ENCODE results near the gene ERMP1. TPM values are rescaled to one million over a fixed set of nuclear protein-coding genes. Genes with fewer than 3 reads are reported as not detected.

The ERMP1 gene
- total and polyA plus RNA-seq, 2 experiments from 2014 or later: 15.9 to 22.4 TPM

DNA sequence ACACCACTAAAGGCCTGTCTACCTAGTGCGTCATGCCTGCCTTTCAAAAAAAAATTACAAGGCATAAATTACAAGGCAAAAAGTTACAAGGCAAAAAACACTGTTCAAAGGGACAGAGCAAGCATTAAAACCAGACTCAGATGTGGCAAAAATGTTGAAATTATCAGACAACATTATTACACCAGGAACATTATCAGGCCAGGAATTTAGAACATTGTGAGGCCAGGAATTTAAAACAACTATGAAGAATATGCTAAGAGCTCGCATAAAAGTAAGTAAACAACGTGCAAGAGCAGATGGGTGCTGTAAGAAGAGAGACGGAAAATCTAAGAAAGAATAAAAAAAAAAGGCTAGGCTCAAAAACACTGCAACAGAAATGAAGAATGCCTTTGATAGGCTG lies 39.6 kb upstream of the ERMP1 start:
- H2AFZ ChIP-seq: no peak overlapping the region
- no peaks in the 10 kb centered on the region for H4K20me1 ChIP-seq (ENCODE audit: insufficient read depth, poor library complexity, severe bottlenecking)
- no peaks in the 10 kb centered on the region for H3K9me2 ChIP-seq (replicated peaks; ENCODE audit: insufficient read depth)
- H3K27me3 ChIP-seq: no peaks in the 10 kb centered on the region
- H3K36me3 ChIP-seq (replicated peaks; ENCODE audit: insufficient read depth, low read depth): no peaks in the 10 kb centered on the region
- TF ChIP-seq, protein P1, sequence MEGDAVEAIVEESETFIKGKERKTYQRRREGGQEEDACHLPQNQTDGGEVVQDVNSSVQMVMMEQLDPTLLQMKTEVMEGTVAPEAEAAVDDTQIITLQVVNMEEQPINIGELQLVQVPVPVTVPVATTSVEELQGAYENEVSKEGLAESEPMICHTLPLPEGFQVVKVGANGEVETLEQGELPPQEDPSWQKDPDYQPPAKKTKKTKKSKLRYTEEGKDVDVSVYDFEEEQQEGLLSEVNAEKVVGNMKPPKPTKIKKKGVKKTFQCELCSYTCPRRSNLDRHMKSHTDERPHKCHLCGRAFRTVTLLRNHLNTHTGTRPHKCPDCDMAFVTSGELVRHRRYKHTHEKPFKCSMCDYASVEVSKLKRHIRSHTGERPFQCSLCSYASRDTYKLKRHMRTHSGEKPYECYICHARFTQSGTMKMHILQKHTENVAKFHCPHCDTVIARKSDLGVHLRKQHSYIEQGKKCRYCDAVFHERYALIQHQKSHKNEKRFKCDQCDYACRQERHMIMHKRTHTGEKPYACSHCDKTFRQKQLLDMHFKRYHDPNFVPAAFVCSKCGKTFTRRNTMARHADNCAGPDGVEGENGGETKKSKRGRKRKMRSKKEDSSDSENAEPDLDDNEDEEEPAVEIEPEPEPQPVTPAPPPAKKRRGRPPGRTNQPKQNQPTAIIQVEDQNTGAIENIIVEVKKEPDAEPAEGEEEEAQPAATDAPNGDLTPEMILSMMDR (IDR thresholded peaks at IDR 0.05; ENCODE audit: poor library complexity): no peak
- no peak for TF ChIP-seq EZH2 (IDR thresholded peaks at IDR 0.05; ENCODE audit: borderline replicate concordance)
- TF ChIP-seq EZH2phosphoT487 (IDR thresholded peaks at IDR 0.05; ENCODE audit: low read depth, severe bottlenecking, unreplicated experiment): no peak
- WGBS (ENCODE audit: low lambda C conversion rate, missing lambda C conversion rate): 62% methylated on average over 4 of the region's 4 CpGs
- no peak for DNase-seq (ENCODE audit: low spot score)
- no peak overlapping the region for H3K4me2 ChIP-seq
- no peak overlapping the region for H3K4me3 ChIP-seq
- H3K9me3 ChIP-seq (ENCODE audit: low read depth): no peaks in the 10 kb centered on the region
- no peaks in the 10 kb centered on the region for H3K79me2 ChIP-seq
- H3K4me1 ChIP-seq (ENCODE audit: insufficient read depth): peaks cover 8% of the 10 kb centered on the region
- H3K27ac ChIP-seq: peak overlapping the region; percentile 64

DNA sequence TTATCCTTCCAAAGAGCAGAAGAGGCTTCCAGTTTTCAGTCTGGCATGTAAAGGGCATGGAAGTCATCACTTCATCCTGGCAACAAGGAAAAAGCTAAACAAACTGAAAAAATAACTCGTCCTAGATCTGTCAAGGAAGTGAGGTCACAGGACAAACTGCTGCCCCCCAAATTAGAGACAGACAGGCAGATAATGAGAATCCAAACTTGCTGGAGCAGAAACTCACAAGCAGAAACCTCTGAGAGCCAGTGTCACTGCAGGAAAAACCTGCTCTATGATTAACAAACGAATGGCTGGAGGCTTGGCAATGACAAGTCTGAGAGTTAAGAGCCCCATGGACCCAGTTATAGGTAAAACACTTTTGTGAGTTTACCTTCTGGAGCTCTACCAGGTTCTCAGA lies 38.9 kb upstream of the ERMP1 start:
- H3K27me3 ChIP-seq: no peaks in the 10 kb centered on the region
- no peak overlapping the region for H2AFZ ChIP-seq
- no peaks in the 10 kb centered on the region for H3K9me2 ChIP-seq (replicated peaks; ENCODE audit: insufficient read depth)
- TF ChIP-seq EZH2 (IDR thresholded peaks at IDR 0.05; ENCODE audit: borderline replicate concordance) (no peak), EZH2phosphoT487 (IDR thresholded peaks at IDR 0.05; ENCODE audit: low read depth, severe bottlenecking, unreplicated experiment) (no peak)
- TF ChIP-seq, protein P1 (IDR thresholded peaks at IDR 0.05; ENCODE audit: poor library complexity): no peak
- no peaks in the 10 kb centered on the region for H3K79me2 ChIP-seq
- WGBS (ENCODE audit: low lambda C conversion rate, missing lambda C conversion rate): 61% methylated on average over 2 of the region's 2 CpGs
- peaks cover 8% of the 10 kb centered on the region for H3K4me1 ChIP-seq (ENCODE audit: insufficient read depth)
- H3K4me2 ChIP-seq: no peak overlapping the region
- peak overlapping the region; percentile 64 for H3K27ac ChIP-seq
- no peaks in the 10 kb centered on the region for H3K9me3 ChIP-seq (ENCODE audit: low read depth)
- H4K20me1 ChIP-seq (ENCODE audit: insufficient read depth, poor library complexity, severe bottlenecking): no peaks in the 10 kb centered on the region
- no peaks in the 10 kb centered on the region for H3K36me3 ChIP-seq (replicated peaks; ENCODE audit: insufficient read depth, low read depth)
- H3K4me3 ChIP-seq: no peak overlapping the region
- no peak for DNase-seq (ENCODE audit: low spot score)

DNA sequence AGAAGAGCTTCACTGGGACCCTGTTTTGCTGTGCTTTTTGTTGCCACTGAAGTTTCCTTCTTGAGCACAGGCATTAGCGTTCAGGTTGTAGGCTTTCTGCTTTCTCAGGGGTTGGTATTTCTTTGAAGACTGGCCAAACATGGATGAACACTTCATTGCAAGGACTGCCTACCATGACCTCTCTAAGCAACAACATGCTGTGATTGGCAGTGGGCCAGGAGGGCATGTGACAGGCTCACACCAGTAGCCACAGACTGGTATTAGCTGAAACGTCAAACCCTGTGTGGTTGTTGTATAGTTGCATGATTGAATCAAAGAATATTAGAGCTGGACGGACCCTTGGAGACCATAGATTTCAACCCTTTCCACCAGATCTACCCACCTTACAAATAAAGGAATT lies 37.8 kb upstream of the ERMP1 start:
- Histone ChIP-seq H3K4me3 (no peak overlapping the region), H3K4me1 (ENCODE audit: insufficient read depth) (peaks cover 8% of the 10 kb centered on the region), H3K27ac (no peak overlapping the region), H3K9me3 (ENCODE audit: low read depth) (no peaks in the 10 kb centered on the region), H3K36me3 (replicated peaks; ENCODE audit: insufficient read depth, low read depth) (no peaks in the 10 kb centered on the region), H3K4me2 (no peak overlapping the region), H3K79me2 (no peaks in the 10 kb centered on the region), H4K20me1 (ENCODE audit: insufficient read depth, poor library complexity, severe bottlenecking) (no peaks in the 10 kb centered on the region), H3K9me2 (replicated peaks; ENCODE audit: insufficient read depth) (no peaks in the 10 kb centered on the region), H3K27me3 (no peaks in the 10 kb centered on the region), H2AFZ (no peak overlapping the region)
- TF ChIP-seq EZH2phosphoT487 (IDR thresholded peaks at IDR 0.05; ENCODE audit: low read depth, severe bottlenecking, unreplicated experiment): no peak
- TF ChIP-seq EZH2 (IDR thresholded peaks at IDR 0.05; ENCODE audit: borderline replicate concordance): no peak
- TF ChIP-seq, protein P1 (IDR thresholded peaks at IDR 0.05; ENCODE audit: poor library complexity): no peak
- 89% methylated on average over 3 of the region's 3 CpGs for WGBS (ENCODE audit: low lambda C conversion rate, missing lambda C conversion rate)
- DNase-seq (ENCODE audit: low spot score): no peak

DNA sequence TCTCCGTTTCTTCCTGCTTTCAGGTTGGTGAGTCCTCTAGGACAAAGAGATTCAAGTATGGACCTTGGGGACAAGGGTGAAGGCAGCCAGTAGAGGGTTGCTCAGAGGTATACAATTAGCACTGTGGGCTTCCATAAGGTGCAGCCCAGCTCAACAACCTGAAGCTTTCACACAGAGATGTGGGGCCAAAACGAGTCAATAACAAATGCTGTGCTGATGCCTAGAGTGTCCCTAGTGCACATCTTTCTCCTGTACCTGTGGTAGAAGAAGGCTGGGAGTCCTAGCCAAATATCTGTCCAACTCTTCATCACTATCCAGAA lies 37.1 kb upstream of the ERMP1 start:
- Histone ChIP-seq H3K4me2 (no peak overlapping the region), H3K27me3 (no peaks in the 10 kb centered on the region), H3K4me1 (ENCODE audit: insufficient read depth) (peaks cover 8% of the 10 kb centered on the region), H3K36me3 (replicated peaks; ENCODE audit: insufficient read depth, low read depth) (no peaks in the 10 kb centered on the region), H4K20me1 (ENCODE audit: insufficient read depth, poor library complexity, severe bottlenecking) (no peaks in the 10 kb centered on the region), H3K9me3 (ENCODE audit: low read depth) (no peaks in the 10 kb centered on the region), H3K9me2 (replicated peaks; ENCODE audit: insufficient read depth) (no peaks in the 10 kb centered on the region), H3K27ac (no peak overlapping the region), H3K4me3 (no peak overlapping the region), H3K79me2 (no peaks in the 10 kb centered on the region), H2AFZ (no peak overlapping the region)
- 69% methylated on average over 2 of the region's 2 CpGs for WGBS (ENCODE audit: low lambda C conversion rate, missing lambda C conversion rate)
- TF ChIP-seq EZH2phosphoT487 (IDR thresholded peaks at IDR 0.05; ENCODE audit: low read depth, severe bottlenecking, unreplicated experiment): no peak
- DNase-seq (ENCODE audit: low spot score): no peak

All from hepatocyte (in vitro differentiated cells).